Measurements from ENCODE around the gene ID2. TPM values are rescaled to one million over a fixed set of nuclear protein-coding genes. Genes with fewer than 3 reads are reported as not detected.

The ID2 gene
- total RNA-seq, 1 experiment from 2014 or later = 2.1 TPM

DNA sequence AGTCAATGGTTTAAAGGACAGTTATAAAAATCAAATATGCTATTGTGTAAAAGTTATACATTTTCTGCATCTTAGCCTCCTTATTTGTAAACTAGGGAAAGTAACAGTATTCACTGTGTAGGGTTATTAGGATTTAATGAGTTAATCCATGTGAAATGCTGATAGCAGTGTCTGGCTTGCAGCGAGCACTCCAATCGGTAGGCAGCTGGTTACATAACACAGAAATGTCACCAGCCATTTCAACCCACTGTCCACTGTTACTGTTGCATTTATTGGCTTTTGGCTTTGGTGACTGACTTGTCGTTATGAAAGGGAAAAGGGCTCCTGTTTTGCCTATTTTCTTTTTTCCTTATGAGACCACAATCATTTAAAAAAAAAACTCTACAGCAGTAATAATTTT, 38.9 kb downstream of the ID2 start:
- ChIA-PET POLR2A (no interaction called here), CTCF (no interaction called here)
- Histone ChIP-seq H3K4me1 (ENCODE audit: control insufficient read depth, insufficient read depth, low read length) (no peaks in the 10 kb centered on the region), H3K36me3 (ENCODE audit: control insufficient read depth, insufficient read depth, low read length) (no peaks in the 10 kb centered on the region), H3K27ac (ENCODE audit: low read length) (no peak overlapping the region), H3K4me3 (ENCODE audit: low read depth in 2 of 2, low read length in 2 of 2) (no peak overlapping the region), H3K9me3 (ENCODE audit: control insufficient read depth, insufficient read depth, low read depth, low read length) (no peaks in the 10 kb centered on the region), H3K27me3 (ENCODE audit: control insufficient read depth, insufficient read depth, low read length) (no peaks in the 10 kb centered on the region)
- intact Hi-C loops (cut with micrococcal nuclease; ENCODE audit: unreplicated experiment) = no loop called here
- no TSS peak for BruUV-seq (replicated peaks)
- in situ Hi-C loops (cut with HindIII; ENCODE audit: low pct_unique_long_range_greater_than_20kb, low sequenced_read_pairs) = no loop called here
- TF ChIP-seq, protein P1, sequence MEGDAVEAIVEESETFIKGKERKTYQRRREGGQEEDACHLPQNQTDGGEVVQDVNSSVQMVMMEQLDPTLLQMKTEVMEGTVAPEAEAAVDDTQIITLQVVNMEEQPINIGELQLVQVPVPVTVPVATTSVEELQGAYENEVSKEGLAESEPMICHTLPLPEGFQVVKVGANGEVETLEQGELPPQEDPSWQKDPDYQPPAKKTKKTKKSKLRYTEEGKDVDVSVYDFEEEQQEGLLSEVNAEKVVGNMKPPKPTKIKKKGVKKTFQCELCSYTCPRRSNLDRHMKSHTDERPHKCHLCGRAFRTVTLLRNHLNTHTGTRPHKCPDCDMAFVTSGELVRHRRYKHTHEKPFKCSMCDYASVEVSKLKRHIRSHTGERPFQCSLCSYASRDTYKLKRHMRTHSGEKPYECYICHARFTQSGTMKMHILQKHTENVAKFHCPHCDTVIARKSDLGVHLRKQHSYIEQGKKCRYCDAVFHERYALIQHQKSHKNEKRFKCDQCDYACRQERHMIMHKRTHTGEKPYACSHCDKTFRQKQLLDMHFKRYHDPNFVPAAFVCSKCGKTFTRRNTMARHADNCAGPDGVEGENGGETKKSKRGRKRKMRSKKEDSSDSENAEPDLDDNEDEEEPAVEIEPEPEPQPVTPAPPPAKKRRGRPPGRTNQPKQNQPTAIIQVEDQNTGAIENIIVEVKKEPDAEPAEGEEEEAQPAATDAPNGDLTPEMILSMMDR (IDR thresholded peaks at IDR 0.05) = no peak
- TF ChIP-seq REST (IDR thresholded peaks at IDR 0.05; ENCODE audit: insufficient read depth in 1 of 2, low read depth in 2 of 2, low read length in 1 of 2) = no peak
- TF ChIP-seq TCF7L2 (IDR thresholded peaks at IDR 0.05; ENCODE audit: low read depth, low read length) = no peak
- no peak for TF ChIP-seq SIN3A (IDR thresholded peaks at IDR 0.05; ENCODE audit: borderline replicate concordance, insufficient read depth, low read depth, low read length)
- no peak for TF ChIP-seq POLR2AphosphoS5 (IDR thresholded peaks at IDR 0.05; ENCODE audit: low read depth, low read length)
- DNase-seq (ENCODE audit: low read depth, low spot score) = no peak
- ATAC-seq = no peak

- TF ChIP-seq, protein P1 (IDR thresholded peaks at IDR 0.05) = no peak
- TF ChIP-seq TCF7L2 (IDR thresholded peaks at IDR 0.05; ENCODE audit: low read depth, low read length) = no peak
- no peak for TF ChIP-seq REST (IDR thresholded peaks at IDR 0.05; ENCODE audit: insufficient read depth in 1 of 2, low read depth in 2 of 2, low read length in 1 of 2)
- no peak for TF ChIP-seq SIN3A (IDR thresholded peaks at IDR 0.05; ENCODE audit: borderline replicate concordance, insufficient read depth, low read depth, low read length)
- BruUV-seq (replicated peaks) = no TSS peak
- POLR2A ChIA-PET = no interaction called here
- Histone ChIP-seq H3K27me3 (ENCODE audit: control insufficient read depth, insufficient read depth, low read length) (no peaks in the 10 kb centered on the region), H3K4me1 (ENCODE audit: control insufficient read depth, insufficient read depth, low read length) (no peaks in the 10 kb centered on the region), H3K27ac (ENCODE audit: low read length) (no peak overlapping the region), H3K4me3 (ENCODE audit: low read depth in 2 of 2, low read length in 2 of 2) (no peak overlapping the region), H3K9me3 (ENCODE audit: control insufficient read depth, insufficient read depth, low read depth, low read length) (no peaks in the 10 kb centered on the region), H3K36me3 (ENCODE audit: control insufficient read depth, insufficient read depth, low read length) (no peaks in the 10 kb centered on the region)
- CTCF ChIA-PET = no interaction called here
- ATAC-seq (no peak), DNase-seq (ENCODE audit: low read depth, low spot score) (no peak)
- in situ Hi-C loops (cut with HindIII; ENCODE audit: low pct_unique_long_range_greater_than_20kb, low sequenced_read_pairs) = no loop called here
- intact Hi-C loops (cut with micrococcal nuclease; ENCODE audit: unreplicated experiment) = no loop called here
These were observed 39.6 kb downstream of the ID2 start for GRCh38 chr2:8721410-8721809.
